Rectal smooth muscle tissue (tissue), 1 donor: ENCODE measurements around the gene COL23A1.

Experiments used
- H3K27ac ChIP-seq: one replicate; pipeline ENCODE4 v1.7.0; 2013; ENCODE audit warnings: low read depth, low read length, inconsistent platforms
- H3K27me3 ChIP-seq: one replicate; pipeline ENCODE4 v1.7.0; 2013; ENCODE audit warnings: low read length; ENCODE audit not compliant: control insufficient read depth, insufficient read depth
- H3K36me3 ChIP-seq: one replicate; pipeline ENCODE4 v1.7.0; 2013; ENCODE audit warnings: low read length; ENCODE audit not compliant: control insufficient read depth, insufficient read depth
- H3K4me1 ChIP-seq: one replicate; pipeline ENCODE4 v1.7.0; 2013; ENCODE audit warnings: low read length; ENCODE audit not compliant: control insufficient read depth, insufficient read depth
- H3K4me3 ChIP-seq: one replicate; pipeline ENCODE4 v1.7.0; 2013; ENCODE audit warnings: low read length
- H3K9ac ChIP-seq: one replicate; pipeline ENCODE4 v1.7.0; 2013; ENCODE audit warnings: low read length

COL23A1 gene

GRCh38 chr5:178468196-178468685 lies 122.0 kb downstream of the COL23A1 start:
- Histone ChIP-seq H3K27ac (no peak overlapping the region), H3K9ac (no peak overlapping the region), H3K4me3 (no peak overlapping the region), H3K4me1 (no peaks in the 10 kb centered on the region), H3K36me3 (no peaks in the 10 kb centered on the region), H3K27me3 (no peaks in the 10 kb centered on the region)

GRCh38 chr5:178467568-178468195 lies 122.5 kb downstream of the COL23A1 start:
- H3K27ac ChIP-seq: no peak overlapping the region
- no peak overlapping the region for H3K9ac ChIP-seq
- no peak overlapping the region for H3K4me3 ChIP-seq
- no peaks in the 10 kb centered on the region for H3K27me3 ChIP-seq
- H3K4me1 ChIP-seq: no peaks in the 10 kb centered on the region
- no peaks in the 10 kb centered on the region for H3K36me3 ChIP-seq

GRCh38 chr5:178467205-178467567 lies 123.0 kb downstream of the COL23A1 start:
- Histone ChIP-seq H3K27me3 (no peaks in the 10 kb centered on the region), H3K36me3 (no peaks in the 10 kb centered on the region), H3K27ac (no peak overlapping the region), H3K4me1 (no peaks in the 10 kb centered on the region), H3K4me3 (no peak overlapping the region), H3K9ac (no peak overlapping the region)

GRCh38 chr5:178466342-178466741 lies 123.9 kb downstream of the COL23A1 start:
- no peak overlapping the region for H3K27ac ChIP-seq

GRCh38 chr5:178465861-178466288 lies 124.3 kb downstream of the COL23A1 start:
- H3K27me3 ChIP-seq: no peaks in the 10 kb centered on the region
- no peak overlapping the region for H3K27ac ChIP-seq
- H3K36me3 ChIP-seq: no peaks in the 10 kb centered on the region
- no peaks in the 10 kb centered on the region for H3K4me1 ChIP-seq
- H3K9ac ChIP-seq: no peak overlapping the region
- no peak overlapping the region for H3K4me3 ChIP-seq

More at GRCh38 chr5:178466342-178466741, 123.9 kb downstream of the COL23A1 start:
- Histone ChIP-seq H3K36me3 (no peaks in the 10 kb centered on the region), H3K4me1 (no peaks in the 10 kb centered on the region), H3K4me3 (no peak overlapping the region), H3K9ac (no peak overlapping the region), H3K27me3 (no peaks in the 10 kb centered on the region)

GRCh38 chr5:178465228-178465860 lies 124.8 kb downstream of the COL23A1 start:
- H3K36me3 ChIP-seq: no peaks in the 10 kb centered on the region
- H3K27ac ChIP-seq: no peak overlapping the region
- H3K9ac ChIP-seq: no peak overlapping the region
- H3K27me3 ChIP-seq: no peaks in the 10 kb centered on the region
- no peaks in the 10 kb centered on the region for H3K4me1 ChIP-seq
- H3K4me3 ChIP-seq: no peak overlapping the region

GRCh38 chr5:178464431-178465048 lies 125.7 kb downstream of the COL23A1 start:
- no peak overlapping the region for H3K27ac ChIP-seq
- no peaks in the 10 kb centered on the region for H3K27me3 ChIP-seq
- no peak overlapping the region for H3K9ac ChIP-seq
- H3K36me3 ChIP-seq: no peaks in the 10 kb centered on the region
- H3K4me3 ChIP-seq: no peak overlapping the region
- no peaks in the 10 kb centered on the region for H3K4me1 ChIP-seq

- H3K4me1 ChIP-seq: no peaks in the 10 kb centered on the region
- no peaks in the 10 kb centered on the region for H3K27me3 ChIP-seq
- no peak overlapping the region for H3K27ac ChIP-seq
- no peak overlapping the region for H3K4me3 ChIP-seq
- H3K9ac ChIP-seq: no peak overlapping the region
- no peaks in the 10 kb centered on the region for H3K36me3 ChIP-seq
These were observed 126.7 kb downstream of the COL23A1 start for GRCh38 chr5:178463321-178464155.

- H3K36me3 ChIP-seq: no peaks in the 10 kb centered on the region
- H3K9ac ChIP-seq: no peak overlapping the region
- no peak overlapping the region for H3K4me3 ChIP-seq
- H3K4me1 ChIP-seq: no peaks in the 10 kb centered on the region
- no peaks in the 10 kb centered on the region for H3K27me3 ChIP-seq
- no peak overlapping the region for H3K27ac ChIP-seq
These were observed 127.4 kb downstream of the COL23A1 start for GRCh38 chr5:178462816-178463215.

- Histone ChIP-seq H3K27me3 (no peaks in the 10 kb centered on the region), H3K4me3 (no peak overlapping the region)
These were observed 128.1 kb downstream of the COL23A1 start for GRCh38 chr5:178462076-178462475.

GRCh38 chr5:178461004-178461730 lies 129.0 kb downstream of the COL23A1 start:
- Histone ChIP-seq H3K4me3 (no peak overlapping the region), H3K27ac (no peak overlapping the region), H3K4me1 (no peaks in the 10 kb centered on the region), H3K36me3 (no peaks in the 10 kb centered on the region), H3K9ac (no peak overlapping the region), H3K27me3 (no peaks in the 10 kb centered on the region)

More at GRCh38 chr5:178462076-178462475, 128.1 kb downstream of the COL23A1 start:
- no peak overlapping the region for H3K27ac ChIP-seq
- no peak overlapping the region for H3K9ac ChIP-seq
- H3K4me1 ChIP-seq: no peaks in the 10 kb centered on the region
- no peaks in the 10 kb centered on the region for H3K36me3 ChIP-seq

- H3K36me3 ChIP-seq: no peaks in the 10 kb centered on the region
- H3K9ac ChIP-seq: no peak overlapping the region
- H3K27me3 ChIP-seq: no peaks in the 10 kb centered on the region
- no peak overlapping the region for H3K27ac ChIP-seq
- no peak overlapping the region for H3K4me3 ChIP-seq
- H3K4me1 ChIP-seq: no peaks in the 10 kb centered on the region
These were observed 129.6 kb downstream of the COL23A1 start for GRCh38 chr5:178460598-178460997.
